ENCODE results near the gene FTL.

FTL gene

GRCh38 chr19:48992581-48993174 lies 27.6 kb downstream of the FTL start:
- FAIRE-seq, result no peak

GRCh38 chr19:48993175-48994034 lies 28.3 kb downstream of the FTL start, which contains the start of the genes GYS1 and RUVBL2:
TSS of gene GYS1 (minus strand) at chr19:48993309. CDS start at chr19:48993112, 197 bp downstream.
TSS of gene RUVBL2 (plus strand) at chr19:48993887. CDS start at chr19:48993912, 25 bp downstream.
- FAIRE-seq, result peak; percentile 99

- no peak for FAIRE-seq
Observed at GRCh38 chr19:48994035-48994386, 28.9 kb downstream of the FTL start.

GRCh38 chr19:48997972-48998371 lies 32.9 kb downstream of the FTL start:
- no peak for FAIRE-seq

GRCh38 chr19:48999481-49000325 lies 34.6 kb downstream of the FTL start:
- peak; percentile 50 for FAIRE-seq

- FAIRE-seq, result no peak
Observed at GRCh38 chr19:49004133-49004532, 39.0 kb downstream of the FTL start.

GRCh38 chr19:49004964-49005614 lies 40.0 kb downstream of the FTL start:
- no peak for FAIRE-seq

GRCh38 chr19:49006905-49007304 lies 41.8 kb downstream of the FTL start:
- FAIRE-seq, result no peak

- FAIRE-seq, result no peak
Observed at GRCh38 chr19:49009828-49010227, 44.7 kb downstream of the FTL start.

- FAIRE-seq, result no peak
Observed at GRCh38 chr19:49010453-49010852, 45.3 kb downstream of the FTL start.

GRCh38 chr19:49011194-49011593 lies 46.1 kb downstream of the FTL start:
- no peak for FAIRE-seq

GRCh38 chr19:49014123-49014869 lies 49.2 kb downstream of the FTL start:
- FAIRE-seq, result no peak

GRCh38 chr19:49014870-49015255 lies 49.8 kb downstream of the FTL start:
- FAIRE-seq, result no peak

GRCh38 chr19:49016067-49016839 lies 51.1 kb downstream of the FTL start:
- FAIRE-seq, result no peak

All from G401.6 (cell line).